IPS-18a (cell line): ENCODE measurements around the gene SP3.

Experiments
- H3K27ac ChIP-seq: one replicate; pipeline ENCODE4 v1.5.1; 2013; ENCODE audit warnings: low read length
- H3K27me3 ChIP-seq: one replicate; pipeline ENCODE4 v1.6.1; 2013; ENCODE audit warnings: mild to moderate bottlenecking, low read length; ENCODE audit not compliant: control insufficient read depth, insufficient read depth
- H3K36me3 ChIP-seq: one replicate; pipeline ENCODE4 v1.6.1; 2013; ENCODE audit warnings: low read depth, low read length; ENCODE audit not compliant: control insufficient read depth
- H3K4me1 ChIP-seq: one replicate; pipeline ENCODE4 v1.6.1; 2013; ENCODE audit warnings: low read depth, low read length; ENCODE audit not compliant: control insufficient read depth
- H3K4me3 ChIP-seq: one replicate; pipeline ENCODE4 v1.5.1; 2013; ENCODE audit warnings: low read length
- H3K9ac ChIP-seq: one replicate; pipeline ENCODE4 v1.6.1; 2013; ENCODE audit warnings: mild to moderate bottlenecking, low read length, moderate library complexity
- H3K9me3 ChIP-seq: one replicate; pipeline ENCODE4 v1.6.1; 2013; ENCODE audit warnings: low read depth, low read length; ENCODE audit not compliant: control insufficient read depth

The SP3 gene

GRCh38 chr2:173955004-173955403 is 10.2 kb downstream of the SP3 start:
- H3K36me3 ChIP-seq = peaks cover 48% of the 10 kb centered on the region
- H3K9ac ChIP-seq = no peak overlapping the region
- no peaks in the 10 kb centered on the region for H3K9me3 ChIP-seq
- H3K4me3 ChIP-seq = no peak overlapping the region
- H3K27ac ChIP-seq = no peak overlapping the region
- H3K27me3 ChIP-seq = no peaks in the 10 kb centered on the region
- H3K4me1 ChIP-seq = no peaks in the 10 kb centered on the region

GRCh38 chr2:173953047-173953424 is 12.1 kb downstream of the SP3 start:
- H3K4me3 ChIP-seq = no peak overlapping the region
- no peaks in the 10 kb centered on the region for H3K4me1 ChIP-seq
- H3K9me3 ChIP-seq = no peaks in the 10 kb centered on the region
- H3K27me3 ChIP-seq = no peaks in the 10 kb centered on the region
- H3K9ac ChIP-seq = no peak overlapping the region
- H3K27ac ChIP-seq = no peak overlapping the region
- peaks cover 48% of the 10 kb centered on the region for H3K36me3 ChIP-seq

- Histone ChIP-seq H3K4me3 (no peak overlapping the region), H3K9ac (no peak overlapping the region), H3K9me3 (no peaks in the 10 kb centered on the region), H3K4me1 (no peaks in the 10 kb centered on the region), H3K27me3 (no peaks in the 10 kb centered on the region), H3K36me3 (peaks cover 48% of the 10 kb centered on the region), H3K27ac (no peak overlapping the region)
These were observed 12.7 kb downstream of the SP3 start for GRCh38 chr2:173952267-173953046.

- Histone ChIP-seq H3K9me3 (no peaks in the 10 kb centered on the region), H3K27me3 (no peaks in the 10 kb centered on the region), H3K36me3 (peaks cover 16% of the 10 kb centered on the region), H3K9ac (no peak overlapping the region), H3K27ac (no peak overlapping the region), H3K4me1 (no peaks in the 10 kb centered on the region), H3K4me3 (no peak overlapping the region)
These were observed 16.3 kb downstream of the SP3 start for GRCh38 chr2:173948842-173949241.

GRCh38 chr2:173948198-173948597 is 17.0 kb downstream of the SP3 start:
- Histone ChIP-seq H3K27me3 (no peaks in the 10 kb centered on the region), H3K27ac (no peak overlapping the region), H3K9ac (no peak overlapping the region), H3K36me3 (peaks cover 10% of the 10 kb centered on the region), H3K4me3 (no peak overlapping the region), H3K4me1 (no peaks in the 10 kb centered on the region), H3K9me3 (no peaks in the 10 kb centered on the region)

GRCh38 chr2:173947131-173947530 is 18.0 kb downstream of the SP3 start:
- Histone ChIP-seq H3K4me1 (no peaks in the 10 kb centered on the region), H3K27ac (no peak overlapping the region)

GRCh38 chr2:173943738-173944137 is 21.4 kb downstream of the SP3 start:
- no peak overlapping the region for H3K9ac ChIP-seq
- H3K4me1 ChIP-seq = peaks cover 4% of the 10 kb centered on the region
- no peak overlapping the region for H3K4me3 ChIP-seq
- no peaks in the 10 kb centered on the region for H3K9me3 ChIP-seq
- no peaks in the 10 kb centered on the region for H3K27me3 ChIP-seq
- H3K27ac ChIP-seq = no peak overlapping the region
- no peaks in the 10 kb centered on the region for H3K36me3 ChIP-seq

More at GRCh38 chr2:173947131-173947530, 18.0 kb downstream of the SP3 start:
- Histone ChIP-seq H3K4me3 (no peak overlapping the region), H3K27me3 (no peaks in the 10 kb centered on the region), H3K9me3 (no peaks in the 10 kb centered on the region), H3K9ac (no peak overlapping the region), H3K36me3 (no peaks in the 10 kb centered on the region)

GRCh38 chr2:173942861-173943523 is 22.2 kb downstream of the SP3 start:
- Histone ChIP-seq H3K4me3 (no peak overlapping the region), H3K27me3 (no peaks in the 10 kb centered on the region), H3K36me3 (no peaks in the 10 kb centered on the region), H3K4me1 (peaks cover 4% of the 10 kb centered on the region), H3K27ac (no peak overlapping the region), H3K9ac (no peak overlapping the region), H3K9me3 (no peaks in the 10 kb centered on the region)

GRCh38 chr2:173941567-173941966 is 23.6 kb downstream of the SP3 start:
- H3K27me3 ChIP-seq = no peaks in the 10 kb centered on the region
- H3K4me3 ChIP-seq = no peak overlapping the region
- H3K4me1 ChIP-seq = peaks cover 12% of the 10 kb centered on the region
- no peaks in the 10 kb centered on the region for H3K9me3 ChIP-seq
- no peak overlapping the region for H3K9ac ChIP-seq
- no peaks in the 10 kb centered on the region for H3K36me3 ChIP-seq
- no peak overlapping the region for H3K27ac ChIP-seq

- Histone ChIP-seq H3K27me3 (no peaks in the 10 kb centered on the region), H3K9me3 (no peaks in the 10 kb centered on the region), H3K9ac (no peak overlapping the region), H3K4me1 (peaks cover 16% of the 10 kb centered on the region), H3K4me3 (no peak overlapping the region), H3K27ac (no peak overlapping the region), H3K36me3 (no peaks in the 10 kb centered on the region)
These were observed 24.8 kb downstream of the SP3 start for GRCh38 chr2:173940208-173941020.

- Histone ChIP-seq H3K4me1 (peaks cover 16% of the 10 kb centered on the region), H3K27ac (no peak overlapping the region), H3K4me3 (no peak overlapping the region), H3K9me3 (no peaks in the 10 kb centered on the region), H3K9ac (no peak overlapping the region), H3K36me3 (no peaks in the 10 kb centered on the region), H3K27me3 (no peaks in the 10 kb centered on the region)
These were observed 26.3 kb downstream of the SP3 start for GRCh38 chr2:173938700-173939384.
